ENCODE results near the gene TMC8.
A peak's percentile ranks its signal among the peaks of the same experiment; 100 is the strongest.
"Not testable (repeated sequence)": the region's sequence is repeated elsewhere in the genome, so short reads cannot be mapped to it uniquely, and the experiment has no call there.

TMC8 gene

DNA sequence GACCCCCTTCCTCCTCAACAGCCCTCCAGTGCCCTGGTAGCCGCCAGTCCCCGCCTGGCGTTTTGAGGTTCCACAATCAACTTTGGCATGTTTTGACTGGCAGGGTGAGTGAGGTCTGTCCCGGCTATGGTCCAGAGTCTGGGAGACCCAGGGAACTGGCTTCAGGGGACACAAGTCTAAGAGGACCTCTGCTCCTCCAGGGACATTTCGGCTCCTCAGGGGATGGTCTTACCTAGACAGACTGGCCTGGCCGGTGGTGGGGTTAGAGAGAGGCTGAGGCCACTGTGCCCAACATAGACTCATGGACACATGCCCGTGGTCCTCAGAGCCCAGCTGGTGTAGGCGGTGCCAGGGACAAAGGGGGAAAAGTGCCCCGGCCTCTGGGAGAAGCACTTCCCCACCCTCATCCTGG lies 2.2 kb downstream of the TMC8 start:
- TF ChIP-seq SPI1 (IDR thresholded peaks at IDR 0.05; ENCODE audit: low read depth, low read length), result no peak
- TF ChIP-seq TAF1 (IDR thresholded peaks at IDR 0.05; ENCODE audit: low read depth, low read length), result no peak
- TF ChIP-seq POU2F2 (IDR thresholded peaks at IDR 0.05; ENCODE audit: low read depth, low read length), result no peak
- TF ChIP-seq POLR2AphosphoS5 (IDR thresholded peaks at IDR 0.05; ENCODE audit: low read depth, low read length), result no peak
- TF ChIP-seq PAX5 (IDR thresholded peaks at IDR 0.05; ENCODE audit: insufficient read depth, low read length, severe bottlenecking), result no peak
- TF ChIP-seq POLR2A (IDR thresholded peaks at IDR 0.05; ENCODE audit: low read depth, low read length), result no peak
- DNase-seq (ENCODE audit: insufficient read length, low spot score) (no peak), FAIRE-seq (no peak)

DNA sequence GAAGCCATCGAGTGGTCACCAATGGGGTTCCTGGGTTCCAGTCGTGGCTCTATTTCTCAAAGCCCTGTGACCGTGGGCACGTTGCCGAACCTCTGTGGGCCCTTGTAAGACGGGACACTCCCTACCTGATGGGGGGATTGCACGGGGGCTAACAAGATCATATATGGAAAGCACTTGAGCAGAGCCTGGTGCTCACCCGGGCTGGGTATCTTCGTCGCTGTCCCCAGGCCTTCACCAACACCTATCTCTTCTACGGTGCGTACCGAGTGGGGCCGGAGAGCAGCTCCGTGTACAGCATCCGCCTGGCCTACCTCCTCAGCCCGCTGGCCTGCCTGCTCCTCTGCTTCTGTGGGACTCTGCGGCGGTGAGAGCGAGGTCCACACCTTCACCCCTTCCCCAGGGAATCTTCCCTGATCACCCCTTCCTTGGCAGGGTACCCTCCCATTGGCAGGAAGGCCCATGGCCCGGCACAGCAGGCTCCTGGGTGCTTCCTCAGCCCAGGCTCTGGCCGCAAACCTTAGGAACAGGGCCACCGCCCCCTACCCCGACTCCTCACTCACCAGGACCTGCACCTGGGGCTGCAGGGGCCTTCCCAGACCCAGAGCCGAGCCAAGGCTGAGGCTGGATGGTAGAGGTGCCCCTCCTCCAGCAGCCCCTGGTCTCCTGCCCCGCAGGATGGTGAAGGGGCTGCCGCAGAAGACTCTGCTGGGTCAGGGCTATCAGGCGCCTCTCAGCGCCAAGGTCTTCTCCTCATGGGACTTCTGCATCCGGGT lies 2.8 kb downstream of the TMC8 start:
- DNase-seq (ENCODE audit: insufficient read length, low spot score) (no peak), FAIRE-seq (no peak)
- no peak for TF ChIP-seq POLR2A (IDR thresholded peaks at IDR 0.05; ENCODE audit: low read depth, low read length)
- no peak for TF ChIP-seq SPI1 (IDR thresholded peaks at IDR 0.05; ENCODE audit: low read depth, low read length)
- no peak for TF ChIP-seq TAF1 (IDR thresholded peaks at IDR 0.05; ENCODE audit: low read depth, low read length)
- no peak for TF ChIP-seq POLR2AphosphoS5 (IDR thresholded peaks at IDR 0.05; ENCODE audit: low read depth, low read length)
- TF ChIP-seq POU2F2 (IDR thresholded peaks at IDR 0.05; ENCODE audit: low read depth, low read length), result no peak
- TF ChIP-seq PAX5 (IDR thresholded peaks at IDR 0.05; ENCODE audit: insufficient read depth, low read length, severe bottlenecking), result no peak

DNA sequence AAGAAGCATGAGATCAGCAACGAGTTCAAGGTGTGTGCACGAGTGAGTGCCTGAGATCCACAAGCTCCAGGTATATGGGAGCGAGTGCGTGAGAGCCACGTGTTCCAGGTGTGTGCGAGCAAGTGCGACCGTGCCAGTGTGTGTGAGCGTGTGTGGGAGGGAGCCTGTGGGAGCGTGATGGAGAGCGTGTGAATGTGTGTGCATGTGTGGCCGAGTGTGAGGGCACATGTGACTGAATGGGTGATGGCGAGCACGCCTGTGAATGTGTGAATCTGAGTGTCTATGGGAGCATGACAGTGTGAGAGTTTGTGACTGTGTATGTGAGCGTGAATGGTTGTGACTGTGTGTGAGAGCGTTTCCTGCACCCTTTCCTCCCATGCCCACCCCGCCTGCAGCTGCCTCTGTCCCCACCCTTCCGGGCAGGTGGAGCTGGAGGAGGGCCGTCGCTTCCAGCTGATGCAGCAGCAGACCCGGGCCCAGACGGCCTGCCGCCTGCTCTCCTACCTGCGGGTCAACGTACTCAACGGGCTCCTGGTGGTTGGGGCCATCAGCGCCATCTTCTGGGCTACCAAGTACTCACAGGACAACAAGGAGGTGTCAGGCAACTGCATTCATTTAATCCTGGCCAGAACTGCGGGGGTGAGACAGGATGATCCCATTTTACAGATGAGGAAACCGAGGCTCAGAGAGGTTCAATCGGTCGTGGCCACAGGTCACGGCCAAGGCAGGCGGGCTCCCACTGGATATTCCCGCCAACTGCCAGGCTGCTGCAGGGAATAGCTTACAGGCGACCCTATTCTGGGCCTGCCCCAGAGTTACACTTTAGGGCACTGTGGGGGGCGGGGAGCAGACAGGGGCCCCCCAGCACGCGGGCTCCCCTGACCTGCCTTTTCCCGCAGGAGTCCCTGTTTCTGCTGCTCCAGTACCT lies 3.7 kb downstream of the TMC8 start:
- FAIRE-seq (peak; percentile 96), DNase-seq (ENCODE audit: insufficient read length, low spot score) (no peak)
- TF ChIP-seq TAF1 (IDR thresholded peaks at IDR 0.05; ENCODE audit: low read depth, low read length) (no peak), PAX5 (IDR thresholded peaks at IDR 0.05; ENCODE audit: insufficient read depth, low read length, severe bottlenecking) (no peak), POLR2A (IDR thresholded peaks at IDR 0.05; ENCODE audit: low read depth, low read length) (peak; percentile 55; the same call in 1 of the 2 replicates), POU2F2 (IDR thresholded peaks at IDR 0.05; ENCODE audit: low read depth, low read length) (0 out of 2 replicates have a peak, but pooled peaks have one; percentile 37), POLR2AphosphoS5 (IDR thresholded peaks at IDR 0.05; ENCODE audit: low read depth, low read length) (peak; percentile 57; the same call in 1 of the 2 replicates), SPI1 (IDR thresholded peaks at IDR 0.05; ENCODE audit: low read depth, low read length) (no peak)

DNA sequence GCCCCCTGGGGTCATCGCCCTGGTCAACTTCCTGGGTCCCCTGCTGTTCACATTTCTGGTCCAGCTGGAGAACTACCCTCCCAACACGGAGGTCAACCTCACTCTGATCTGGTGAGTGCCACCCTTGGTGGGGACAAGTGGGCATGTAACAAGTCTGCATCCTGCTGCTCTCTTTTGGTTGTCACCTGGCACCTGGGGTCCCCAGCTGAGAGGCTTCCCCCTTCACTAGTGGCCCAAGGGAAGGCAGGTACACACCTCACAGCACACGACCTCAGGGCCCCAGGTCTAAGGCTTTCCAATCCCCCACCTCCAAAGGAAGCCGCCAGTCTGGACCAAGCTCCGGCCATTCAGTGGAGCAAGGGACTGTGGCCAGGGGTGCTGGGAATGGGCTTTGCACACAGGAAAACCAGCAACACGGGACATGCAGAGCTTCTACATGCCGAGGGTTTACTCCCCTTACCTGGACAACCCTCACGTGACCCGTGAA lies 4.4 kb downstream of the TMC8 start:
- TF ChIP-seq TAF1 (IDR thresholded peaks at IDR 0.05; ENCODE audit: low read depth, low read length), result no peak
- TF ChIP-seq SPI1 (IDR thresholded peaks at IDR 0.05; ENCODE audit: low read depth, low read length), result no peak
- TF ChIP-seq PAX5 (IDR thresholded peaks at IDR 0.05; ENCODE audit: insufficient read depth, low read length, severe bottlenecking), result no peak
- TF ChIP-seq POLR2AphosphoS5 (IDR thresholded peaks at IDR 0.05; ENCODE audit: low read depth, low read length), result no peak
- no peak for TF ChIP-seq POLR2A (IDR thresholded peaks at IDR 0.05; ENCODE audit: low read depth, low read length)
- no peak for TF ChIP-seq POU2F2 (IDR thresholded peaks at IDR 0.05; ENCODE audit: low read depth, low read length)
- FAIRE-seq (no peak), DNase-seq (ENCODE audit: insufficient read length, low spot score) (no peak)

DNA sequence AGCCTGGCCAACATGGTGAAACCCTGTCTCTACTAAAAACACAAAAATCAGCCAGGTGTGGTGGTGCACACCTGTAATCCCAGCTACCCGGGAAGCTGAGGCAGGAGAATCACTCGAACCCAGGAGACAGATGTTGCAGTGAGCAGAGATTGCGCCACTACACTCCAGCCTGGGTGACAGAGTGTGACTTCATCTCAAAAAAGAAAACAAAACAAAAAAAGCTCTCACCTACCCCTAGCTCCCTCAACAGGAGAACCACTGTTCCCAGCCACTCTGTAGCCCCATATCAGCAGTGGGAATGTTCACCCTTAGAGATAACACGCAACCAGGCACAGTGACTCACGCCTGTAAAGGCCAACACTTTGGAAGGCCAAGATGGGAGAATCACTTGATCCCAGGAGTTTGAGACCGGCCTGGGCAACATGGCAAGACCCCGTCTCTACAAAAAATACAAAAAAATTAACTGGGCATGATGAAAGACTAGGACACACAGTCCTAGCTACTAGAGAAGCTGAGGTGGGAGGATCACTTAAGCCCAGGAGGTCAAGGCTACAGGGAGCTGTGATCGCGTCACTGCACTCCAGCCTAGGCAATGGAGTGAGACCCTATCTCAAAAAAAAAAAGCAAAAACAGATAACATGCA lies 5.4 kb downstream of the TMC8 start:
- TF ChIP-seq POU2F2 (IDR thresholded peaks at IDR 0.05; ENCODE audit: low read depth, low read length), result no peak
- no peak for TF ChIP-seq PAX5 (IDR thresholded peaks at IDR 0.05; ENCODE audit: insufficient read depth, low read length, severe bottlenecking)
- no peak for TF ChIP-seq POLR2A (IDR thresholded peaks at IDR 0.05; ENCODE audit: low read depth, low read length)
- no peak for TF ChIP-seq SPI1 (IDR thresholded peaks at IDR 0.05; ENCODE audit: low read depth, low read length)
- TF ChIP-seq TAF1 (IDR thresholded peaks at IDR 0.05; ENCODE audit: low read depth, low read length), result no peak
- no peak for TF ChIP-seq POLR2AphosphoS5 (IDR thresholded peaks at IDR 0.05; ENCODE audit: low read depth, low read length)
- FAIRE-seq (no peak), DNase-seq (ENCODE audit: insufficient read length, low spot score) (no peak)

GRCh38 chr17:78137392-78138203 lies 7.0 kb downstream of the TMC8 start:
- DNase-seq (ENCODE audit: insufficient read length, low spot score) (no peak), FAIRE-seq (peak; percentile 52)
- TF ChIP-seq POLR2AphosphoS5 (IDR thresholded peaks at IDR 0.05; ENCODE audit: low read depth, low read length), result no peak; the same call in 1 of the 2 replicates
- no peak for TF ChIP-seq POU2F2 (IDR thresholded peaks at IDR 0.05; ENCODE audit: low read depth, low read length)
- TF ChIP-seq POLR2A (IDR thresholded peaks at IDR 0.05; ENCODE audit: low read depth, low read length), result no peak
- TF ChIP-seq SPI1 (IDR thresholded peaks at IDR 0.05; ENCODE audit: low read depth, low read length), result no peak
- TF ChIP-seq TAF1 (IDR thresholded peaks at IDR 0.05; ENCODE audit: low read depth, low read length), result no peak
- TF ChIP-seq PAX5 (IDR thresholded peaks at IDR 0.05; ENCODE audit: insufficient read depth, low read length, severe bottlenecking), result no peak

DNA sequence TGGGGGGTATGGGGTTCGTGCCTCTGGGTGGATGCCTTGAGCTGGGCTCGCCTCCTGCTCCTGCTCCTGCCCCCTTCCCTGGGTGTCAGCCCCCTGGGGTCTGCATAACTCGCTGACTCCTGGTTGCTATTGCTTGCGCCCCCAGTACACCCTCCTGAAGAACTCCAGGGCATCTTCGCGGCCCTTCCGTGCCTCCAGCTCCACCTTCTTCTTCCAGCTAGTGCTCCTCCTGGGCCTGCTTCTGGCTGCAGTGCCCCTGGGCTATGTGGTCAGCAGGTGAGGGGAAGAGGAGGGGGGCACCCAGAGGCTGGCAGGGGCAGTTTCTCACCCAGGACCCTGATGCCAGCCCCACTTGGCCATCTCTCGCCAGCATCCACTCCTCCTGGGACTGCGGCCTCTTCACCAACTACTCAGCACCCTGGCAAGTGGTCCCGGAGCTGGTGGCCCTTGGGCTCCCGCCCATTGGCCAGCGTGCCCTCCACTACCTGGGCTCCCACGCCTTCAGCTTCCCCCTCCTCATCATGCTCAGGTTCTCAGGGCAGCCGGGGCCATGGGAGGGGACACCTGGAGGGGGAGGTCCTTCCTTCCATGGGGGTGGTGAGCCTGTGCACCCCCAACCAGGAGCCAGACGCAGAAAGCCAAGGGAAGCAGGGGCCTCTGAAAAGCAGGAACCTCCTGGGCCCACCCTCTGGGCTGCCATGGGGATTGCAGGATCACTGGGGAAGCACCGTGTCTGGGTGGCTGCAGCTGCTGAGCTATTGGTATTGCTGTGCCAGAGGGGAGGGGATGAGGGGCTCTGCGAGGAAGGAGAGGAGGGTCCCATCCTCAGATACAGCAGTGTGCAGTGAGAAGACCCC lies 7.9 kb downstream of the TMC8 start:
- TF ChIP-seq POU2F2 (IDR thresholded peaks at IDR 0.05; ENCODE audit: low read depth, low read length) (no peak), POLR2AphosphoS5 (IDR thresholded peaks at IDR 0.05; ENCODE audit: low read depth, low read length) (no peak), PAX5 (IDR thresholded peaks at IDR 0.05; ENCODE audit: insufficient read depth, low read length, severe bottlenecking) (no peak), POLR2A (IDR thresholded peaks at IDR 0.05; ENCODE audit: low read depth, low read length) (no peak), SPI1 (IDR thresholded peaks at IDR 0.05; ENCODE audit: low read depth, low read length) (no peak), TAF1 (IDR thresholded peaks at IDR 0.05; ENCODE audit: low read depth, low read length) (no peak)
- DNase-seq (ENCODE audit: insufficient read length, low spot score) (no peak), FAIRE-seq (no peak)

- not testable (repeated sequence) for DNase-seq (ENCODE audit: insufficient read length, low spot score); FAIRE-seq
Measured at GRCh38 chr17:78139861-78140168, 9.2 kb downstream of the TMC8 start.

Data from GM12891 (cell line).